Natural killer cell (primary cell): ENCODE results near the gene PRAME. TPM values are rescaled to one million over a fixed set of nuclear protein-coding genes. Genes with fewer than 3 reads are reported as not detected.
"Not testable (repeated sequence)": the region's sequence is repeated elsewhere in the genome, so short reads cannot be mapped to it uniquely, and the experiment has no call there.

ENCODE experiments used
- ATAC-seq, 3 donors: fragments of 150-1000 bp in 2 of 3; fragments of 200-7000 bp in 1 of 3; cut with Tn5 transposase; 1 replicate in 1 of 3; 2 replicates in 2 of 3; pipeline ENCODE4 v1.10.0; 2021; ENCODE audit warnings: mild to moderate bottlenecking in 2 of 3, moderate library complexity in 2 of 3
- DNase-seq, 2 donors: peaks; one replicate each; pipeline versions ENCODE4 v3.0.0 to v3.0.0-alpha.2; 2013 to 2021; ENCODE audit warnings: mixed read lengths in 1 of 2
- H3K27ac ChIP-seq: one replicate; pipeline ENCODE4 v1.5.1; 2013; ENCODE audit warnings: mild to moderate bottlenecking, low read length
- H3K27me3 ChIP-seq: one replicate; pipeline ENCODE4 v1.6.1; 2013; ENCODE audit warnings: low read length; ENCODE audit not compliant: control insufficient read depth, insufficient read depth
- H3K36me3 ChIP-seq: one replicate; pipeline ENCODE4 v1.6.1; 2013; ENCODE audit warnings: low read length; ENCODE audit not compliant: control insufficient read depth, insufficient read depth
- H3K4me1 ChIP-seq: one replicate; pipeline ENCODE4 v1.6.1; 2013; ENCODE audit warnings: low read length; ENCODE audit not compliant: control insufficient read depth, insufficient read depth
- H3K4me3 ChIP-seq: one replicate; pipeline ENCODE4 v1.5.1; 2013; ENCODE audit warnings: low read length
- H3K9me3 ChIP-seq: one replicate; pipeline ENCODE4 v1.6.1; 2013; ENCODE audit warnings: low read length; ENCODE audit not compliant: control insufficient read depth, insufficient read depth
- H3K27ac Mint-ChIP-seq, 2 donors: one replicate each; pipeline ENCODE4 v1.8.0; 2022; ENCODE audit warnings: mild to moderate bottlenecking in 2 of 2, mixed read lengths in 2 of 2, moderate library complexity in 1 of 2
- H3K27me3 Mint-ChIP-seq, 2 donors: one replicate each; pipeline ENCODE4 v1.8.0; 2022; ENCODE audit warnings: low read depth in 2 of 2, mixed read lengths in 2 of 2
- H3K36me3 Mint-ChIP-seq: one replicate; pipeline ENCODE4 v1.8.0; 2022; ENCODE audit warnings: mixed read lengths
- H3K4me1 Mint-ChIP-seq, 2 donors: one replicate each; pipeline ENCODE4 v1.8.0; 2022; ENCODE audit warnings: mixed read lengths in 2 of 2
- H3K4me3 Mint-ChIP-seq: one replicate; pipeline ENCODE4 v1.8.0; 2022; ENCODE audit warnings: mild to moderate bottlenecking, moderate library complexity, mixed read lengths
- H3K9me3 Mint-ChIP-seq, 2 donors: one replicate each; pipeline ENCODE4 v1.8.0; 2022; ENCODE audit warnings: mixed read lengths in 2 of 2
- WGBS: methylation state at CpG from one replicate; pipeline ENCODE4 v1.1.7; 2013; ENCODE audit warnings: missing lambda C conversion rate; ENCODE audit not compliant: insufficient coverage; 5-methylcytosine and 5-hydroxymethylcytosine counted together
- intact Hi-C: fragments of 100-400 bp; cut with micrococcal nuclease; formaldehyde crosslinking; loops from one replicate; pipeline ENCODE4 v1.14.2; 2022
- total RNA-seq, 4 donors: library from RNA; stranded (reverse); fragments of 120-200 nt in 1 of 4; gene quantifications; one replicate each; pipeline versions ENCODE4 v1.2.3 to v1.2.4, GENCODE V29; 2013 to 2022
- TF ChIP-seq, protein P1 (sequence below): fragments of 200-600 bp; IDR thresholded peaks from one replicate; pipeline ENCODE4 v1.8.0; 2022; ENCODE audit warnings: antibody characterized with exemption

The PRAME gene, protein sequence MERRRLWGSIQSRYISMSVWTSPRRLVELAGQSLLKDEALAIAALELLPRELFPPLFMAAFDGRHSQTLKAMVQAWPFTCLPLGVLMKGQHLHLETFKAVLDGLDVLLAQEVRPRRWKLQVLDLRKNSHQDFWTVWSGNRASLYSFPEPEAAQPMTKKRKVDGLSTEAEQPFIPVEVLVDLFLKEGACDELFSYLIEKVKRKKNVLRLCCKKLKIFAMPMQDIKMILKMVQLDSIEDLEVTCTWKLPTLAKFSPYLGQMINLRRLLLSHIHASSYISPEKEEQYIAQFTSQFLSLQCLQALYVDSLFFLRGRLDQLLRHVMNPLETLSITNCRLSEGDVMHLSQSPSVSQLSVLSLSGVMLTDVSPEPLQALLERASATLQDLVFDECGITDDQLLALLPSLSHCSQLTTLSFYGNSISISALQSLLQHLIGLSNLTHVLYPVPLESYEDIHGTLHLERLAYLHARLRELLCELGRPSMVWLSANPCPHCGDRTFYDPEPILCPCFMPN
- total RNA-seq = not detected
- not detected for total RNA-seq (2013)

GRCh38 chr22:22558972-22559603 is at the start of gene PRAME:
TSS of gene PRAME (minus strand) at chr22:22559265. CDS start at chr22:22556832, 2,433 bp downstream.
- no peaks in the 10 kb centered on the region for H3K36me3 Mint-ChIP-seq
- H3K27ac ChIP-seq = no peak within 1 kb of the TSS
- no peak within 1 kb of the TSS for H3K4me3 ChIP-seq
- no peaks in the 10 kb centered on the region for H3K9me3 Mint-ChIP-seq
- peak; percentile 80 to 98 (median 94) for ATAC-seq
- peak within 1 kb of the TSS in 1 of 2 donors; percentile 33 for H3K27ac Mint-ChIP-seq
- H3K4me3 Mint-ChIP-seq = no peak within 1 kb of the TSS
- H3K4me1 Mint-ChIP-seq = peaks cover 0 to 5% of the 10 kb centered on the region in 2 donors
- no peaks in the 10 kb centered on the region for H3K27me3 ChIP-seq
- peaks cover 6% of the 10 kb centered on the region for H3K4me1 ChIP-seq
- peaks cover 6 to 7% of the 10 kb centered on the region in 2 donors for H3K27me3 Mint-ChIP-seq
- peak; percentile 57 to 77 for DNase-seq
- intact Hi-C loops = no loop called here
- TF ChIP-seq, protein P1, sequence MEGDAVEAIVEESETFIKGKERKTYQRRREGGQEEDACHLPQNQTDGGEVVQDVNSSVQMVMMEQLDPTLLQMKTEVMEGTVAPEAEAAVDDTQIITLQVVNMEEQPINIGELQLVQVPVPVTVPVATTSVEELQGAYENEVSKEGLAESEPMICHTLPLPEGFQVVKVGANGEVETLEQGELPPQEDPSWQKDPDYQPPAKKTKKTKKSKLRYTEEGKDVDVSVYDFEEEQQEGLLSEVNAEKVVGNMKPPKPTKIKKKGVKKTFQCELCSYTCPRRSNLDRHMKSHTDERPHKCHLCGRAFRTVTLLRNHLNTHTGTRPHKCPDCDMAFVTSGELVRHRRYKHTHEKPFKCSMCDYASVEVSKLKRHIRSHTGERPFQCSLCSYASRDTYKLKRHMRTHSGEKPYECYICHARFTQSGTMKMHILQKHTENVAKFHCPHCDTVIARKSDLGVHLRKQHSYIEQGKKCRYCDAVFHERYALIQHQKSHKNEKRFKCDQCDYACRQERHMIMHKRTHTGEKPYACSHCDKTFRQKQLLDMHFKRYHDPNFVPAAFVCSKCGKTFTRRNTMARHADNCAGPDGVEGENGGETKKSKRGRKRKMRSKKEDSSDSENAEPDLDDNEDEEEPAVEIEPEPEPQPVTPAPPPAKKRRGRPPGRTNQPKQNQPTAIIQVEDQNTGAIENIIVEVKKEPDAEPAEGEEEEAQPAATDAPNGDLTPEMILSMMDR = peak; percentile 75
- 57% methylated on average over 32 of the region's 32 CpGs for WGBS
- no peaks in the 10 kb centered on the region for H3K9me3 ChIP-seq
- H3K36me3 ChIP-seq = no peaks in the 10 kb centered on the region

- ATAC-seq, DNase-seq, H3K27ac ChIP-seq, H3K9me3 Mint-ChIP-seq, H3K27me3 ChIP-seq, H3K36me3 Mint-ChIP-seq, H3K4me1 Mint-ChIP-seq, H3K4me3 Mint-ChIP-seq, H3K36me3 ChIP-seq, H3K9me3 ChIP-seq, intact Hi-C loops, H3K27ac Mint-ChIP-seq, H3K4me3 ChIP-seq, H3K4me1 ChIP-seq: not testable (repeated sequence)
- WGBS = 95% methylated on average over 3 of the region's 3 CpGs
- peaks cover 10 to 14% of the 10 kb centered on the region in 2 donors for H3K27me3 Mint-ChIP-seq
These were observed 49.0 kb upstream of the PRAME start for GRCh38 chr22:22608022-22608421.

- peak overlapping the region; percentile 19 for H3K27ac ChIP-seq
- intact Hi-C loops = no loop called here
- ATAC-seq (no peak), DNase-seq (no peak)
- TF ChIP-seq, protein P1 = no peak
- no peaks in the 10 kb centered on the region for H3K4me1 Mint-ChIP-seq
- WGBS = 45% methylated on average over 3 of the region's 3 CpGs
- H3K4me3 ChIP-seq = no peak overlapping the region
- no peaks in the 10 kb centered on the region for H3K36me3 ChIP-seq
- no peak overlapping the region for H3K27ac Mint-ChIP-seq
- H3K4me3 Mint-ChIP-seq = no peak overlapping the region
- H3K27me3 Mint-ChIP-seq = peaks cover 7 to 16% of the 10 kb centered on the region in 2 donors
- H3K9me3 Mint-ChIP-seq = no peaks in the 10 kb centered on the region
- H3K4me1 ChIP-seq = peaks cover 4% of the 10 kb centered on the region
- no peaks in the 10 kb centered on the region for H3K36me3 Mint-ChIP-seq
- H3K27me3 ChIP-seq = no peaks in the 10 kb centered on the region
- no peaks in the 10 kb centered on the region for H3K9me3 ChIP-seq
These were observed 46.0 kb upstream of the PRAME start for GRCh38 chr22:22605074-22605404.

- H3K27ac Mint-ChIP-seq = no peak overlapping the region
- ATAC-seq = no peak
- H3K9me3 ChIP-seq = no peaks in the 10 kb centered on the region
- no peak overlapping the region for H3K4me3 ChIP-seq
- H3K9me3 Mint-ChIP-seq = no peaks in the 10 kb centered on the region
- no peaks in the 10 kb centered on the region for H3K27me3 ChIP-seq
- H3K27ac ChIP-seq = peak overlapping the region; percentile 19
- WGBS = 61% methylated on average over 3 of the region's 3 CpGs
- intact Hi-C loops = no loop called here
- no peak for DNase-seq
- TF ChIP-seq, protein P1 = no peak
- H3K4me1 ChIP-seq = peaks cover 4% of the 10 kb centered on the region
- no peaks in the 10 kb centered on the region for H3K4me1 Mint-ChIP-seq
- no peaks in the 10 kb centered on the region for H3K36me3 ChIP-seq
- H3K4me3 Mint-ChIP-seq = no peak overlapping the region
- no peaks in the 10 kb centered on the region for H3K36me3 Mint-ChIP-seq
- peaks cover 2 to 14% of the 10 kb centered on the region in 2 donors for H3K27me3 Mint-ChIP-seq
These were observed 45.4 kb upstream of the PRAME start for GRCh38 chr22:22604326-22605073.
